Neuronal stem cell (in vitro differentiated cells): ENCODE data around the gene BLOC1S3.

Experiments used
- DNase-seq: peaks from one replicate; pipeline ENCODE4 v3.0.0-alpha.2; 2013; ENCODE audit warnings: low spot score
- H2AFZ ChIP-seq: one replicate; pipeline ENCODE4 v1.6.1; 2013; ENCODE audit warnings: mild to moderate bottlenecking, low read length, inconsistent platforms
- H2AK5ac ChIP-seq: 2 replicates; pipeline ENCODE4 v1.6.1; 2013; ENCODE audit warnings: low read depth, mild to moderate bottlenecking, inconsistent platforms, low read length, moderate library complexity, mixed read lengths
- H2BK120ac ChIP-seq: 2 replicates; pipeline ENCODE4 v1.6.1; 2013; ENCODE audit warnings: low read depth, mild to moderate bottlenecking, inconsistent platforms, low read length, moderate library complexity, mixed read lengths
- H2BK12ac ChIP-seq: one replicate; pipeline ENCODE4 v1.6.1; 2013; ENCODE audit warnings: low read length, inconsistent platforms
- H2BK15ac ChIP-seq: 2 replicates; pipeline ENCODE4 v1.6.1; 2013; ENCODE audit warnings: mild to moderate bottlenecking, low read length, inconsistent platforms, mixed read lengths
- H2BK5ac ChIP-seq: one replicate; pipeline ENCODE4 v1.6.1; 2013; ENCODE audit warnings: inconsistent platforms, mild to moderate bottlenecking, low read length, moderate library complexity
- H3K14ac ChIP-seq: one replicate; pipeline ENCODE4 v1.6.1; 2013; ENCODE audit warnings: low read length, inconsistent platforms
- H3K18ac ChIP-seq: 2 replicates; pipeline ENCODE4 v1.6.1; 2013; ENCODE audit warnings: low read length, inconsistent platforms
- H3K23ac ChIP-seq: 2 replicates; pipeline ENCODE4 v1.6.1; 2013; ENCODE audit warnings: low read depth, mild to moderate bottlenecking, mixed read lengths, low read length, inconsistent platforms; ENCODE audit not compliant: poor library complexity
- H3K27ac ChIP-seq: replicated peaks from 3 replicates; pipeline ENCODE4 v1.5.1; 2013; ENCODE audit warnings: low read length, inconsistent platforms
- H3K27me3 ChIP-seq, 3 experiments: 2 replicates each; pipeline ENCODE4 v1.6.1; 2013; ENCODE audit warnings: low read length in 3 of 3, mild to moderate bottlenecking in 2 of 3, inconsistent platforms in 1 of 3, low read depth in 1 of 3, mixed read lengths in 1 of 3, moderate library complexity in 1 of 3; ENCODE audit not compliant: control insufficient read depth in 3 of 3, insufficient read depth in 3 of 3
- H3K36me3 ChIP-seq, 2 donors: replicated peaks in 1 of 2; 2 replicates each; pipeline ENCODE4 v1.6.1; 2013; ENCODE audit warnings: low read length in 2 of 2; ENCODE audit not compliant: control insufficient read depth in 2 of 2, insufficient read depth in 2 of 2
- H3K4ac ChIP-seq: 2 replicates; pipeline ENCODE4 v1.6.1; 2013; ENCODE audit warnings: inconsistent platforms, mild to moderate bottlenecking, low read length, moderate library complexity
- H3K4me1 ChIP-seq, 2 donors: 1 replicate in 1 of 2; 2 replicates in 1 of 2; pipeline ENCODE4 v1.6.1; 2013; ENCODE audit warnings: low read length in 2 of 2, low read depth in 1 of 2; ENCODE audit not compliant: control insufficient read depth in 2 of 2, insufficient read depth in 1 of 2
- H3K4me2 ChIP-seq: one replicate; pipeline ENCODE4 v1.6.1; 2013; ENCODE audit warnings: mild to moderate bottlenecking, low read length, inconsistent platforms; ENCODE audit not compliant: insufficient read depth, poor library complexity, severe bottlenecking
- H3K4me3 ChIP-seq, 2 donors: 2 replicates each; pipeline ENCODE4 v1.5.1; 2013; ENCODE audit warnings: low read length in 2 of 2, mild to moderate bottlenecking in 2 of 2, inconsistent platforms in 1 of 2, moderate library complexity in 1 of 2
- H3K79me1 ChIP-seq: one replicate; pipeline ENCODE4 v1.6.1; 2013; ENCODE audit warnings: low read depth, mild to moderate bottlenecking, inconsistent platforms, low read length, moderate library complexity
- H3K9ac ChIP-seq: one replicate; pipeline ENCODE4 v1.6.1; 2013; ENCODE audit warnings: mild to moderate bottlenecking, low read depth, low read length, inconsistent platforms; ENCODE audit not compliant: poor library complexity
- H3K9me3 ChIP-seq, 2 donors: replicated peaks in 1 of 2; 2 replicates each; pipeline versions ENCODE3 to v1.6.1; 2013; ENCODE audit warnings: low read length in 2 of 2, mild to moderate bottlenecking in 2 of 2, inconsistent platforms in 1 of 2, low read depth in 1 of 2, mixed read lengths in 1 of 2, moderate library complexity in 1 of 2; ENCODE audit not compliant: control insufficient read depth in 2 of 2, insufficient read depth in 1 of 2
- H4K8ac ChIP-seq: one replicate; pipeline ENCODE4 v1.6.1; 2013; ENCODE audit warnings: low read depth, mild to moderate bottlenecking, inconsistent platforms, low read length, moderate library complexity
- H4K91ac ChIP-seq: one replicate; pipeline ENCODE4 v1.6.1; 2013; ENCODE audit warnings: low read length, low read depth, mild to moderate bottlenecking, inconsistent platforms; ENCODE audit not compliant: poor library complexity
- WGBS, 2 donors: extraction: QIAGEN DNeasy Blood & Tissue Kit; methylation state at CpG; one replicate each; pipeline ENCODE4 v1.1.7; 2013; ENCODE audit warnings: missing lambda C conversion rate in 2 of 2, mixed read lengths in 1 of 2; ENCODE audit not compliant: insufficient read length in 2 of 2, insufficient replicate concordance in 1 of 2; ENCODE audit errors: extremely low coverage in 2 of 2; 5-methylcytosine and 5-hydroxymethylcytosine counted together

BLOC1S3 gene

DNA sequence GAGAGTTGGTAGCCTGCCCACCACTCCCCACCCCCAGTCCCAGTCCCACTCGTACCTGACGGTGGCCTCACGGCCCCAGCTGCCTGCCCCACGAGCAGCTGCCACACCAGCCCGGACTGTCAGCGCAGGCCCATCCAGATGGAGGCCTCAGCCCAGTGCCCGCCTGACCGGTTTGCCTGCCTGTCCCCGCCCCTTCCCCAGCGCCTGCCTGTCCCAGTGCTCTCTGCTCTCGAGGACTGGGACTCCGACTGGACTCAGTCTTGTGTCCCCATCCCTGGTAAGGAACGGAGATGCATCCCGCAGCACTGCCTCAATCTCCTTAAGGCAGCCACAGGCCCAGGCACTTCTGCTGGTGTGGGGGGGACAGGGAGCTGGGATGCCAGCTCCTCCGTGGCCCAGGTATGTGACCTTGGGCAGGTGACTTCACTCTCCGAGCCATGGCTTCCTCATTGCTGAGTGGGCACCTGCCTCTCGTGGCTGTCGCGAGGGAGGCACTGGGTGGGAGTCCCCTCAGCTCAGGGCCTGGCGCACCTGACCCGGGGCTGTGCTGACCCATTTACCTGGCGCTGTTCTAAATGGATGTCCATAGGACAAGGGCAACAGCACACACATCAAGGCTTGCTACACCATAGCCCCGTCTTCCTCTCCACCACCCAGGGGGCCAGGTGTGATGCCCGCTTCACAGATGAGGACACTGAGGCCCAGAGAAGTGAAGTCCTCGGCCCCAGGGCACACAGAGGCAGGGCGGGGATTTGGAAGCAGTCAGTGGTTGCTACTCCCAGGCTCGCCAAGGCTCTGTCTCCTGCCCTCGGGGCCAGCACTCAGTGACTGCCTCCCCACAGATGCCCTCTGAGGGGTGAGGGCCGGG, 17.5 kb upstream of the BLOC1S3 start, which contains the start of gene NKPD1:
Gene NKPD1, minus strand, starts transcription at position 113 of the 868 bp plus-strand sequence. CDS start 832 bp downstream, outside the sequence.
- H3K18ac ChIP-seq = peak within 1 kb of the TSS; percentile 78
- peak within 1 kb of the TSS; percentile 82 for H2BK5ac ChIP-seq
- no peak within 1 kb of the TSS for H3K27ac ChIP-seq
- H3K9ac ChIP-seq = peak within 1 kb of the TSS; percentile 70
- peak within 1 kb of the TSS; percentile 81 for H2BK120ac ChIP-seq
- H3K4me2 ChIP-seq = no peak within 1 kb of the TSS
- peaks cover 0 to 7% of the 10 kb centered on the region in 2 donors for H3K4me1 ChIP-seq
- no CpG with 5 or more reads among the region's 29 CpGs for WGBS, 2 donors
- peaks cover 2% of the 10 kb centered on the region for H3K79me1 ChIP-seq
- peak within 1 kb of the TSS; percentile 67 for H3K23ac ChIP-seq
- no peak for DNase-seq
- H3K27me3 ChIP-seq = peaks cover 0 to 31% (median 2%) of the 10 kb centered on the region in 3 experiments
- H3K36me3 ChIP-seq = no peaks in the 10 kb centered on the region
- H4K8ac ChIP-seq = no peak within 1 kb of the TSS
- peak within 1 kb of the TSS; percentile 69 for H2AFZ ChIP-seq
- H2BK15ac ChIP-seq = peak within 1 kb of the TSS; percentile 39
- H3K14ac ChIP-seq = no peak within 1 kb of the TSS
- H3K4me3 ChIP-seq = no peak within 1 kb of the TSS
- peak within 1 kb of the TSS; percentile 46 for H2BK12ac ChIP-seq
- no peak within 1 kb of the TSS for H4K91ac ChIP-seq
- no peaks in the 10 kb centered on the region for H3K9me3 ChIP-seq
- H3K4ac ChIP-seq = peak within 1 kb of the TSS; percentile 53
- peak within 1 kb of the TSS; percentile 98 for H2AK5ac ChIP-seq

- no peak overlapping the region for H3K4me3 ChIP-seq
- peak overlapping the region; percentile 39 for H2BK5ac ChIP-seq
- peak overlapping the region; percentile 81 for H2BK120ac ChIP-seq
- no peak for DNase-seq
- H3K27me3 ChIP-seq = peaks cover 0 to 31% (median 2%) of the 10 kb centered on the region in 3 experiments
- H3K23ac ChIP-seq = peak overlapping the region; percentile 91
- no peak overlapping the region for H2BK12ac ChIP-seq
- WGBS, 2 donors = no CpG with 5 or more reads among the region's 32 CpGs
- no peaks in the 10 kb centered on the region for H3K36me3 ChIP-seq
- no peak overlapping the region for H4K91ac ChIP-seq
- H3K14ac ChIP-seq = no peak overlapping the region
- H3K27ac ChIP-seq = no peak overlapping the region
- H3K18ac ChIP-seq = peak overlapping the region; percentile 78
- no peak overlapping the region for H3K4ac ChIP-seq
- H3K9ac ChIP-seq = peak overlapping the region; percentile 70
- no peak overlapping the region for H3K4me2 ChIP-seq
- H3K9me3 ChIP-seq = no peaks in the 10 kb centered on the region
- peaks cover 2% of the 10 kb centered on the region for H3K79me1 ChIP-seq
- H2BK15ac ChIP-seq = peak overlapping the region; percentile 49
- peaks cover 1 to 14% of the 10 kb centered on the region in 2 donors for H3K4me1 ChIP-seq
- peak overlapping the region; percentile 98 for H2AK5ac ChIP-seq
- H4K8ac ChIP-seq = no peak overlapping the region
- H2AFZ ChIP-seq = peak overlapping the region; percentile 69
These were observed 16.6 kb upstream of the BLOC1S3 start for GRCh38 chr19:45161738-45162607.

DNA sequence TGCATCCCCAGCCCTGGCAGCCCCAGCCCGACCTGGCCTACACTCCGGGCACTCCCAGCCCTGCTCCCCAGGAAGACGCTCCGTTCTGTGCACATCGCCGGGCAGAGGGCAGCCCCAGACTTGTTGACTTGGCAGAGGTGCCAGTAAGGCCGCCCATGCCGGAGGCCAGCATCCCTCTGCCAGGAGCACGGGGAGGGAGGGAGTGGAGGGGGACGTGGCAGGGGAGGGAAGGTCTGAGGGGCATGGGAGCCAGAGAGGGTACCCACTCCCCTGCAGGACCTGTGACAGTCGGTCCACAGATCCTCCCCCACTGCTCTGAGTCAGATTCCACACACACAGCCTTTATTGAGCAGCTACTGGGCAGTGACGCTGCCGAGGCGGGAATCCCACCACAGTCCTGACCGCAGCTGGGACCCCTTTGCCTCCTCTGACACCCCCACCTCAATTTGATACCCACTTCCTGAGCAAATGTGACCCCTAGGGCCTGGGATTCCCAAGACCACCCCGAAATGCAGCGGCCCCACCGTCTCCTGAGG, 15.9 kb upstream of the BLOC1S3 start:
- Histone ChIP-seq H3K27ac (no peak overlapping the region), H4K8ac (peak overlapping the region; percentile 65), H3K4me3 (no peak overlapping the region), H3K23ac (peak overlapping the region; percentile 91), H3K4ac (no peak overlapping the region), H3K4me1 (peaks cover 1 to 15% of the 10 kb centered on the region in 2 donors), H4K91ac (no peak overlapping the region), H2AK5ac (peak overlapping the region; percentile 98), H3K27me3 (peaks cover 0 to 31% (median 2%) of the 10 kb centered on the region in 3 experiments), H2BK5ac (peak overlapping the region; percentile 39), H3K4me2 (no peak overlapping the region), H3K9ac (no peak overlapping the region), H3K36me3 (no peaks in the 10 kb centered on the region), H2BK12ac (peak overlapping the region; percentile 30), H3K79me1 (peaks cover 2% of the 10 kb centered on the region), H2BK120ac (peak overlapping the region; percentile 81), H3K9me3 (no peaks in the 10 kb centered on the region), H2BK15ac (peak overlapping the region; percentile 49), H3K14ac (peak overlapping the region; percentile 89), H2AFZ (no peak overlapping the region), H3K18ac (peak overlapping the region; percentile 38)
- WGBS, 2 donors = no CpG with 5 or more reads among the region's 18 CpGs
- no peak for DNase-seq
